ENCODE data around the gene ETV6. TPM values are rescaled to one million over a fixed set of nuclear protein-coding genes. Genes with fewer than 3 reads are reported as not detected.
A peak's percentile ranks its signal among the peaks of the same experiment; 100 is the strongest.

Gene ETV6
- polyA plus RNA-seq, 2 of the 4 experiments (the other 2 are of a cell fraction), result 4.0 to 7.0 TPM

DNA sequence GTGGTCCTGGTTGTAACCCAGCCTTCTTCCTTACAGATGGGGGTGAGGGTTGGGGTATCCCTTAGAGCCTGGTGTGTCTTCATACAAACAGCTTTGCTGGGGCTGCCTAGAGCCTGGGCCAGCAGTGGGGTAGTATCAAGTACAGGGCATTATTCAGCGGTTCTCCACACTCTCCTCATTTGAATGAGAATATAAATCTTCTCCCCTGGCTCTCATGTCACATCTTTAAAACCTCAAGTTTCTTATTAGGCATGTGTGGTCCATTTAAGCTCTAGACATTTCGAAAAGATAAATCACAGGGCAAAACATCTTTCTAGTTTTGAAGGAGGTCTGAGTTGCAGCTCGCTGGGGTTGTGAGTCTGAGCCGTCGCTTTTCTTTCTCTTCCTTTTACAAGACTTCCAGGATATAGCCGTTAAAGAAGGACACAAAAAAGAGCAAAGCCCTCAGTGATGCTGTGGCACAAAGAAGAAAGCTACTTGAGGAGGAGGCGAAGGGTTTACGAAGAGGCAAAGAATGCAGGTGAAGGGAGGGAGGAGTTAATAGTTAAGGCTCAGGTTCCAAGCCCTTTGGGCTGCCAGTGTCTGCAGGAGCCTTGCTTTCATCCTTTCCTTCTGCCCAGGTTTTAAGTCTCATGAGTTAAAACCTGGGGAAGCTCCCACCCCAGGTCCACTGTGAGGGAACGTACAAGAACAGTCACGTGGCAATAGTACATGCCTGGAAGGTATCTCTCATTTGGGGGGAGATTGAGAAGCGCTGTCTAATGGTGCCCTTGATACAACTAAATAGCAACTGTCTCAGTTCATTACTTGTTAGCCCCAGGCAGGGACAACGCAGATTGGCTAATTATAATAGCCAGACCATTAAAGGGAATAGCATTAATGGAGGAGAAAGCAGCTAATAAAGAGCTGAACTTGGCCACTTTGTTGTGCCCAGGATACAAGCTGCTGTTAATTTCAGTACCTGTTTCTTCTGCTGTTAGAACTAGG lies 94.2 kb downstream of the ETV6 start:
- no peak overlapping the region for H3K4me2 ChIP-seq
- no peak overlapping the region for H3K4me3 ChIP-seq
- CTCF ChIA-PET, result interaction anchor here (1.3 kb wide), 1 partner anchor 28 kb away, joined by 3 read pairs; no protein-coding TSS in a partner anchor
- FAIRE-seq (no peak), DNase-seq (ENCODE audit: low read depth in 1 of 2, low spot score in 1 of 2) (no peak), ATAC-seq (no peak)
- no peak for TF ChIP-seq HOXA7 (CRISPR knock-in tag; IDR thresholded peaks at IDR 0.05)
- no peak for TF ChIP-seq PHF8 (IDR thresholded peaks at IDR 0.05; ENCODE audit: borderline replicate concordance, low read depth)
- TF ChIP-seq, protein P1, sequence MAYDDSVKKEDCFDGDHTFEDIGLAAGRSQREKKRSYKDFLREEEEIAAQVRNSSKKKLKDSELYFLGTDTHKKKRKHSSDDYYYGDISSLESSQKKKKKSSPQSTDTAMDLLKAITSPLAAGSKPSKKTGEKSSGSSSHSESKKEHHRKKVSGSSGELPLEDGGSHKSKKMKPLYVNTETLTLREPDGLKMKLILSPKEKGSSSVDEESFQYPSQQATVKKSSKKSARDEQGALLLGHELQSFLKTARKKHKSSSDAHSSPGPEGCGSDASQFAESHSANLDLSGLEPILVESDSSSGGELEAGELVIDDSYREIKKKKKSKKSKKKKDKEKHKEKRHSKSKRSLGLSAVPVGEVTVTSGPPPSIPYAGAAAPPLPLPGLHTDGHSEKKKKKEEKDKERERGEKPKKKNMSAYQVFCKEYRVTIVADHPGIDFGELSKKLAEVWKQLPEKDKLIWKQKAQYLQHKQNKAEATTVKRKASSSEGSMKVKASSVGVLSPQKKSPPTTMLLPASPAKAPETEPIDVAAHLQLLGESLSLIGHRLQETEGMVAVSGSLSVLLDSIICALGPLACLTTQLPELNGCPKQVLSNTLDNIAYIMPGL (CRISPR knock-in tag; IDR thresholded peaks at IDR 0.05; ENCODE audit: borderline replicate concordance), result no peak
- TF ChIP-seq SMC3 (IDR thresholded peaks at IDR 0.05), result no peak
- TF ChIP-seq HOXB13 (CRISPR knock-in tag; IDR thresholded peaks at IDR 0.05; ENCODE audit: low read depth), result no peak
- TF ChIP-seq MAZ (IDR thresholded peaks at IDR 0.05; ENCODE audit: borderline replicate concordance, low read depth, low read length), result no peak
- no peak for TF ChIP-seq NFE2L2 (conservative IDR thresholded peaks at IDR 0.05; ENCODE audit: low read length)
- POLR2A ChIA-PET, result no interaction called here
- no peaks in the 10 kb centered on the region for H3K9me3 ChIP-seq
- WGBS (ENCODE audit: missing lambda C conversion rate), result 89% methylated on average over 12 of the region's 12 CpGs
- H3K27ac ChIP-seq, result 0 out of 6 replicates have a peak overlapping the region, but pooled peaks of 1 of the 2 experiments have one; percentile 8
- H3K4me1 ChIP-seq, result peaks cover 30% of the 10 kb centered on the region; the same call in 2 of the 3 replicates

DNA sequence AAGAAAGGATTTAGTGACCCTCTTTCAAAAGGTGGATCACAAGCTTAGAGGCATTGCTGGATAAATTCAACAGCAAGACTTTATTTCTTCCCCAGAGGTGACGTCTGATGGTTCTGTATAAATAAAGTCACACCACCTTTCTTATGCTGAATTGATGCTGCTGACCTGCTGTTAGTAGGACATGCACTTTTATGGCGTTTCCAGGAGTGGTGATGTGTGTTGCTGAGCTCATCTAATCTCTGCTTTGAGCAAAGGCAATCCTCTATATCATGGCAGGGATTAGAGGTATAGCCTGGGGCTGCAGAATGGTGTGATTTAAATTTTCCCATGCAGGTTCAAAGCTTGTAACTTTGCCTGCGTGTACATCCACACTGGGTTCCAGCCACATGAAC lies 94.9 kb downstream of the ETV6 start:
- DNase-seq (ENCODE audit: low read depth in 1 of 2, low spot score in 1 of 2), result no peak
- ChIA-PET CTCF (interaction anchor here (1.3 to 1.5 kb wide), 2 partner anchors 27 to 288 kb away, joined by 3 read pairs; no protein-coding TSS in a partner anchor), POLR2A (no interaction called here)
- Histone ChIP-seq H3K4me1 (peaks cover 30% of the 10 kb centered on the region; the same call in 2 of the 3 replicates), H3K4me2 (no peak overlapping the region), H3K4me3 (no peak overlapping the region), H3K9me3 (no peaks in the 10 kb centered on the region), H3K27ac (peak overlapping the region in 1 of 2 experiments; percentile 25; a peak in 1 of 6 replicates)
- WGBS (ENCODE audit: missing lambda C conversion rate), result 91% methylated on average over 3 of the region's 3 CpGs
- no peak for FAIRE-seq
- TF ChIP-seq, protein P1 (CRISPR knock-in tag; IDR thresholded peaks at IDR 0.05; ENCODE audit: borderline replicate concordance), result no peak
- TF ChIP-seq RCOR1 (IDR thresholded peaks at IDR 0.05; ENCODE audit: low read depth, low read length) (no peak), PHF8 (IDR thresholded peaks at IDR 0.05; ENCODE audit: borderline replicate concordance, low read depth) (no peak), EHF (CRISPR knock-in tag; IDR thresholded peaks at IDR 0.05) (no peak), SREBF2 (IDR thresholded peaks at IDR 0.05) (no peak), FOSL2 (IDR thresholded peaks at IDR 0.05) (no peak), FOSL2 (CRISPR knock-in tag; IDR thresholded peaks at IDR 0.05) (no peak), ZNF302 (CRISPR knock-in tag; IDR thresholded peaks at IDR 0.05) (no peak), RFX5 (IDR thresholded peaks at IDR 0.05) (no peak), TFCP2L1 (CRISPR knock-in tag; IDR thresholded peaks at IDR 0.05) (no peak), MYC (IDR thresholded peaks at IDR 0.05; ENCODE audit: borderline replicate concordance, low read length) (no peak), MAFK (IDR thresholded peaks at IDR 0.05; ENCODE audit: partially characterized antibody) (no peak), CHD4 (IDR thresholded peaks at IDR 0.05; ENCODE audit: borderline replicate concordance) (no peak)
- TF ChIP-seq, protein P2, sequence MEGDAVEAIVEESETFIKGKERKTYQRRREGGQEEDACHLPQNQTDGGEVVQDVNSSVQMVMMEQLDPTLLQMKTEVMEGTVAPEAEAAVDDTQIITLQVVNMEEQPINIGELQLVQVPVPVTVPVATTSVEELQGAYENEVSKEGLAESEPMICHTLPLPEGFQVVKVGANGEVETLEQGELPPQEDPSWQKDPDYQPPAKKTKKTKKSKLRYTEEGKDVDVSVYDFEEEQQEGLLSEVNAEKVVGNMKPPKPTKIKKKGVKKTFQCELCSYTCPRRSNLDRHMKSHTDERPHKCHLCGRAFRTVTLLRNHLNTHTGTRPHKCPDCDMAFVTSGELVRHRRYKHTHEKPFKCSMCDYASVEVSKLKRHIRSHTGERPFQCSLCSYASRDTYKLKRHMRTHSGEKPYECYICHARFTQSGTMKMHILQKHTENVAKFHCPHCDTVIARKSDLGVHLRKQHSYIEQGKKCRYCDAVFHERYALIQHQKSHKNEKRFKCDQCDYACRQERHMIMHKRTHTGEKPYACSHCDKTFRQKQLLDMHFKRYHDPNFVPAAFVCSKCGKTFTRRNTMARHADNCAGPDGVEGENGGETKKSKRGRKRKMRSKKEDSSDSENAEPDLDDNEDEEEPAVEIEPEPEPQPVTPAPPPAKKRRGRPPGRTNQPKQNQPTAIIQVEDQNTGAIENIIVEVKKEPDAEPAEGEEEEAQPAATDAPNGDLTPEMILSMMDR (IDR thresholded peaks at IDR 0.05), result no peak
- ATAC-seq, result no peak

All from A549 (cell line).